ENCODE measurements around the gene NOTCH2.

GRCh38 chr1:119874186-119874585 is 195.3 kb downstream of the NOTCH2 start:
- TF ChIP-seq EZH2phosphoT487 (IDR thresholded peaks at IDR 0.05; ENCODE audit: low read depth, severe bottlenecking, unreplicated experiment) (no peak), EZH2 (IDR thresholded peaks at IDR 0.05; ENCODE audit: borderline replicate concordance) (no peak)

Data from hepatocyte (in vitro differentiated cells).